HG02970 (cell line): ENCODE measurements around the gene RPTOR.
"Not testable (repeated sequence)": the region's sequence is repeated elsewhere in the genome, so short reads cannot be mapped to it uniquely, and the experiment has no call there.

Experiments
- ATAC-seq: cut with Tn5 transposase; IDR thresholded peaks from one replicate; pipeline ENCODE4 v1.9.1; 2021; ENCODE audit warnings: mild to moderate bottlenecking, moderate library complexity, moderate number of reproducible peaks; ENCODE audit not compliant: unreplicated experiment, low FRiP score

RPTOR gene

GRCh38 chr17:80802626-80803450 is 258.2 kb downstream of the RPTOR start:
- ATAC-seq: no peak

DNA sequence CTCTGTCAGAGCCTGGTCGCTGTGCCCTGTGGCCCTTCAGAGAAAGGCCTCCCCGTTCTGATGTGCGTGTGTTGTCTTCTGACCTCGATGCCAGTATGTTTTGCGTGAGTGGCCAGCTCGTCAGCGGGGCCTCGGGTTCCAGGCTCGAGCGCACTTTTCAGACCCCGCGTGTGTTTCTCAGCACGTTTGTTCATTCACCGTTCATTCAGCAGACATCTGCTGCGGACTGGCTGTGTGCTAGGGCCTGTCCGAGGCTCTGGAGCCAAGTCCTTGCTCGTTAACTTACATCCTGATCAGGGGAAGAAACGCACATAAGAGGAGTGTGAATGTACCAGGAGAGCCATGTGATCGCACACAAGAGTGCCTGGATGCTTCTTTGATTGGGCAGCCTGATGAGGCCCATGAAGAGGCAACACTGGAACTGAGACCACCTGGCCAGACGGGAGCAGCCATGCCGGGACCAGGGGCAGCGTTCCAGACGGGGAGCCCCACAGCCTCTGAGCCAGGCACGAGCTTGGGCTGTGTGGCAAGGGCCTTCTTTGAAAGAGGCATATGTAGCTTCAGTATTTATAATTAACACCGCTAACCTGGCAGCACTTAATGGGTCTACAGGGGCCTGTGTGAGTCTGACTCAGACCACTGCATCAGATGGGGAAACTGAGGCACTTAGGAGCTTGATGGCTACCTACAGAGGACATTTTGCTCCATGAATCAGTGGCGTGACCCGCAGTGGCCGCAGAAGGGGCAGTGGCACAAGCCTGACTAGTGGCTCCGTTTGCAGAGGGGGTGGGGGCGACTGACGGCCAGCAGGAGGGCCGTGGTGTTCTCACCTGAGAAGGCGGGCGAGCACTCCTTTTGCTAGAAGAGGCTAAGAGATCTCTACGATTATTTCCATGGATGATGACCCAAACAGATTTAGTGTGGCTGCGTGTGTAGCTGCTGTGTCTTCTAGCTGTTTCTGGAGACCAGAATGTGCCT is 259.1 kb downstream of the RPTOR start:
- ATAC-seq: no peak

DNA sequence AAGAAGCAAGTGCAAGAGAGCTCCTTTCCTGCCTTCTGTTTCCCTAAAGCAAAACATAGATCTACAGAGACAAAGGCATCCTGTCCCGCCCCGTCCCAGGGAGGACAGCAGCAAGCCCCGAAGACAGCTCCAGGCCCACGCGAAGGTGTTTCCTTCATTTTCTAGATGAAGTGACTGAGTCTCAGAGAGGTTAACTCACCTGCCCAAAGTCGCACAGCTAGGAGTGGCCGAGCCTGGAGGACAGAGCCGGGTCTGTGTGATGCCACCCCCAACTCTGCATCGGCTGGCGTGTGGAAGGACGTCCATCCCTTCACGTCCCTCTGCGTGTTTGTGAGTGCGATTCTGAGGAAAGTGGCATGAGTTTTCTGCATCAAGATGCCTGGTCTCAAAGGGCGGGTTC is 259.8 kb downstream of the RPTOR start:
- ATAC-seq: no peak

DNA sequence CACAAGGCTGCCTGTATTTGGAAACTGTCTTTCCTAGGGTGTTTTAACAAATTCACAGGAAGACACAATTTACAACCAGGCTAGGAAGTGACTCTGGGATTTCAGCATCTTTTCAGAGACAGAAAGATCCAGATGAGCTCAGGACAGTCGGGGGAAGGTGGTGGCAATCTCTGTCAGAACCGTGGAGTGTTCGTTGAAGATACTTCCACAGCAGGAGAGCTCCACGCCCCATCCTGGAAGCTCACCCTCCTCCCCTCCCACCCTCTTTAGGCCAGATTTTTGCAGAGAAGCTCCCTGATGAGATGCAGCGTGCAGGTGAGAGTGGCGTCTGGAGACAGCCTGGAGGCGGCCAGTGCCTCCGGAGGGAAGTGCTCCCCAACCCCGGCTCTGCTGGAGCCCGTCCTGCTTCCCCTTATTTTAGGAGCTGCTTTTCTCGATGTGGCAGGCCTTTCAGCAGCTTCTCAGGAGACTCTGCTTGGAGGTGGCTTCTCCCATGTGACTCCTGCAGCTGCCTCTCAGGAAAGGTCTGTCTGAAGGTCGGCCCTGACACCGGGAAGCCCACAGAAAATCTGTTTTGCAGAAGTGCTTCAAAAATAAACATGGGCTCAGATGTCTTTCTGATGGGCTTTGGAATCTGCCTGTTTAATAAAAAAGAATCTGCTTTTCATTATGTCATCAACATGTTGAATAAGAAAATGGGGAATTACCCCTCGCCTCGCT is 260.6 kb downstream of the RPTOR start:
- ATAC-seq: no peak

GRCh38 chr17:80807014-80807413 is 262.4 kb downstream of the RPTOR start:
- ATAC-seq: no peak

DNA sequence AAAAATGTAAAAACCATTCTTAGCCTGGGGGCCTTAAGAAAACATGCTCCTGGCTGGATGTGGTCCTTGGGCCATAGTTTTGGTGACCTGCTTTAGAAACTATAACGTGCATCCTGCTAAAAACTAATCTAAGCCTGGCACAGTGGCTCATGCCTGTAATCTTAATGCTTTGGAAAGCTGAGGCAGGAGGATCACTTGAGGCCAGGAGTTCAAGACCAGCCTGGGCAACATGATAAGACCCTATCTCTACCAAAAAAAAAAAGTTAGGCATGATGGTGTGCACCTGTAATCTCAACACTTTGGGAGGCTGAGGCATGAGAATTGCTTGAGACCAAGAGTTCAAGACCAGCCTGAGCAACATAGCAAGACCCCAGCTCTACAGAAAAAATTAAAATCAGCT is 263.2 kb downstream of the RPTOR start:
- ATAC-seq: no peak

GRCh38 chr17:80811181-80812105 is 266.8 kb downstream of the RPTOR start:
- no peak for ATAC-seq

GRCh38 chr17:80812362-80813088 is 267.9 kb downstream of the RPTOR start:
- ATAC-seq: no peak

- no peak for ATAC-seq
Observed at GRCh38 chr17:80813318-80813717, 268.7 kb downstream of the RPTOR start.

- no peak for ATAC-seq
Observed at GRCh38 chr17:80814491-80814890, 269.9 kb downstream of the RPTOR start.

DNA sequence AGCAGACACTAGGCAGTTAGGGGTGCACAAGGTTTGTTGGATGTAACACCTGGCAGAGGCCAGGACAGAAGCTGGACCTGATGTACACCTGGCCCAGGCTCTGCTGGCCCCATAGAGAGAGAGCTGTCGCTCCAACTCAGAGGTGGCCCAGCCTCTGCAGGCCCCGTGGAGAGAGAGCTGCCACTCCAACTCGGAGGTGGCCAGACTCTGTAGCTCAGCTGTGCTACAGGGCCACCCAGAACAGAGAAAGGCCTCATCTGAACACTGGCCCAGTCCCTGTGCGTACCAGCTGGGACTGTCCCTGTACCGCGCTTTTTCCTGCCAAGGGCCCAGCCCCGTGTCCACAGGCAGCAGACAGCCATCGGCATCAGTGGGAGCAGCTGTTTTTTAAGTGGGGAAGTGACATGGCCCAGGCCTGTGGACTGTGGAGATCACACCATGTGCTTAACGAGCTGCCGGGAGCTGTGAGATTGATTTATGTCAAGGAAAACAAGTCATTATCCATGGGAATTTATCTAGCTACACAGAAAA is 270.6 kb downstream of the RPTOR start:
- ATAC-seq: no peak

DNA sequence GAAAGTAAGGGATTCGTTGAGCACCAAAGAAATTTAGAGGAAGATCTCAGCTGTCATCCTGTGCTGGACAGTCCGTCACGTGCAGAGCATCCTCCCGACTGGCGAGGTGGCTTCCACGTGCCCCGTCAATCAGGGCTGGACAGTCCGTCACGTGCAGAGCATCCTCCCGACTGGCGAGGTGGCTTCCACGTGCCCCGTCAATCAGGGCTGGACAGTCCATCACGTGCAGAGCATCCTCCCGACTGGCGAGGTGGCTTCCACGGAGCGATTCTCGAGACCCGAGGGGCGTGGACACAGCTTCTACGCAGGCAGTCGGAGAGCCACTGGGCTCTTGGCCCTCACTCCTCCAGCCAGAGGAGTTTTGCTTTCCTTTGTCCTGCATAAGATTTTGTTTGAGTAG is 271.1 kb downstream of the RPTOR start:
- ATAC-seq: not testable (repeated sequence)

DNA sequence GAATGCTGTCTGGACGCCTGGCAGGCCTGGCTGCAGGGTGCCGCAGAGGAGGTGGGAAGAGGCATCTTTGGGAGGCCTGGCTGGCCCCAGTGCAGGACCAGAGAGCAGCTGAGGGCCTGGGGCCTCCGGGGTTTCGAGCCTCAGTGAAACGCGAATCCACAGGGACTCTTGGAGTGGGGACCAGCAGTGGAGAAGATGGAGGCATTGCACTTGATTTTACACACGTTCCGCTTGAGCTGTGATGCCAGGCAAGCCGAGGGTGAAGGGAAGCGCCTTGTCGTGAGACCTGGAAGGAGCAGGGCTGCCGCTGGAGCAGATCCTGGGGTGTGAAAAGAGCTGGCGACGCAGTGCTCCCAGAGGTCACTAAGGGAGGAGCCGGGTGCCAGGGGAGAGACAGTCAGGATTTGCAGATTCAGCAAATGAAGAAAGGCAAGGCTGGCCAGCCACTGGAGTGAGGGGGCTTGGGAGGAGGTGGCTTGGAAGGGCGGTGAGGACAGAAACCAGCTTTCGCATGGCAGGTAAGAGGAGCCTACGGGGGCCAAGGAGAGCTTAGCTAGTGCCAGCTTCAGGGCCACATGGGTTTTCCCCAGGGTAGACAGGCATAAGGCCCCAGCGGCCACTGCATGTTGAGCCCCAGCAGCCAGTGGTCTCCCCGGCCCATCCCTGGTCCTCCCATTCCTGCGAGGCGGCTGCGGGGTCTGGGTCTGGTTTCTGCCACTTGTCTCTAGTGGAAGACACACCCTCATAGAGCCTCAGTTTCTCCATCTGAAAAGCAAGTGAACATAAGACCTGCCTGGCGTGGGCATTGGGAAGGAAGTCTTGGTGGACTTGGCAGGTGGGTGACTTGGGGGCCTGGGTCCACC is 271.8 kb downstream of the RPTOR start:
- no peak for ATAC-seq

GRCh38 chr17:80817321-80817845 is 272.7 kb downstream of the RPTOR start:
- ATAC-seq: no peak

DNA sequence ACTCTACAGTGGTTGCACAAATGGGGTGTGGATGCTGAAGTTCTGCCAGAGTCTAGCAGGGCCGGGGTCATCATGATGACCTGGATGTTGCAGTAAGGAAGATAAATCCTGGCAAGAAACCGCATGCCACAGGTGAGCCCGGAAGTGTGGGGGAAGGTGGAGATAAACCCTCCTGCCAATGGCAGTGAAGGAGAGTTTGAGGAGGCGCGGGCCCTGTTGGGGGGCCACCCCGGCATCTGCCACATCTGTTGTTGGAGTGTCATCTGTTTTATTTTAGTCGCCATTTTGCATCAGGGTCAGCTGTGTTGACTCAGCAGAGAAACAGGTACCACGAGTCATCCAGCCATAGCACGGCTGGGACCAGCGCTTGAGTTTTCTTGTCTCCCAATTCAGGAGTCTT is 273.2 kb downstream of the RPTOR start:
- ATAC-seq: no peak

DNA sequence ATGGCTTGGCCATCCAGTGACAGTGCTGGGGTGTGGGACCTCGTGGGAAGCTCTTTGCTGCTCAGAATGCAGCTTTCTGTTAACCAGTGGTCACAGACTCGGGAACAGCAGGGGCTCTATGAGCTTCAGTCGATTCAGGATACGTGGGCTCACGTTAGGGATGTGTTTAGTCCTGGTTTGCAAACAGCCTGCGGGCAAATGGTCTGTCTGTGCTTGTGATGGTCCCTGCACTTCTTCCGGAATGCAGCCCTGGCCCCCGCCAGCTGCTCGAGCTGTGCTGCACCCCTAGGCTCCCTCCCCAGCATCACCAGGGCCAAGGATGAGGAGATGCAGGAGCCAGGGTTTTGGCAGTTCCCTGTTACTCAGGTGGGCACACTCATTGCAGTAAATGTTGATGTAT is 274.2 kb downstream of the RPTOR start:
- no peak for ATAC-seq

DNA sequence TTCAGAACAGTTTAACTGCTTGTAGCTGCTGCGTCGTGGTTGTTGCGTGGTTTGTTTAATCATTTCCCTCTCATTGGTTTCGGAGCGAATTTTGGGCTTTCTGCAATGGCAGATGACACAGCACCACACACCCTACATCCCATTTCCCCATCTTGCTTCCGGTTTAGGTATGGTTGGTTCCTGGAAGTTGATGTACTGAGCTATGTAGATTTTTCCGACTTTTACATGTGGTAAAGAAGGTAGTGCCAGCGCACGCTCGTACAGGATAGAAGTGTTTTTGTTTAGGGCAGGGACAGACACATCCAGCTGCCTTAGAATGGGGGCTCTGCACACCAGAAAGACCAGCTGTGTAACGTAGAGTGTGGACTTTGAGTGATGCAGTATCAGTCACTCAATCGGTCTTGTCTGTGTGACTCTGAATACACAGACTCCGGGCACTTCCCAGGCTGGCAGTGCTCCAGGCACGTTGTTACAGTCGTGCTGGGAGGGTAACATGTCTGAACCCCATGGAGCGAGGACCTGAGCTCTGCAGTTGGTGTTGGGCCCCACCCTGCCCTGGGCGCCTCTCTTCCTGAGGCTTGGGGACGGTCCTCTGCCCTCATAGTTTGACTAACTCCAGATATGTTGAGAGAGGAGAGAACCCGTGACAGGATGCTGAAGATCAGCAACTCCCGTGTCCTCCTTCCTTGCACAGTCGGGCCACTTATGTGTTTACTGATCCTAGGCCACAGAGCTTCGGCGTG is 275.0 kb downstream of the RPTOR start:
- ATAC-seq: no peak
